HCT116 (cell line): ENCODE measurements around the gene NALF2.

Experiments used
- CTCF ChIP-seq, 3 experiments: fragments of 200-600 bp in 1 of 3; sonication (generic) in 1 of 3; IDR thresholded peaks in 2 of 3; conservative IDR thresholded peaks in 1 of 3; 2 replicates each; pipeline ENCODE4 v1.5.1; 2012 to 2017; ENCODE audit warnings: low read depth in 2 of 3, low read length in 2 of 3, antibody characterized with exemption in 1 of 3, borderline replicate concordance in 1 of 3, control low read depth in 1 of 3, mild to moderate bottlenecking in 1 of 3, mixed read lengths in 1 of 3, mixed run types in 1 of 3, moderate library complexity in 1 of 3; ENCODE audit not compliant: insufficient read depth in 1 of 3
- EZH2phosphoT487 ChIP-seq: fragments of 200-600 bp; IDR thresholded peaks from 2 replicates; pipeline ENCODE4 v1.6.1; 2018; ENCODE audit warnings: antibody characterized with exemption, borderline replicate concordance
- FOSL1 ChIP-seq: IDR thresholded peaks from 2 replicates; pipeline ENCODE4 v1.6.1; 2012; ENCODE audit warnings: low read depth
- POLR2A ChIP-seq: IDR thresholded peaks from 2 replicates; pipeline ENCODE4 v1.7.0; 2011; ENCODE audit warnings: borderline replicate concordance; ENCODE audit not compliant: insufficient read depth, insufficient read length; ENCODE audit errors: extremely low read depth
- POLR2AphosphoS5 ChIP-seq: IDR thresholded peaks from 2 replicates; pipeline ENCODE4 v1.6.1; 2011; ENCODE audit warnings: mild to moderate bottlenecking, low read depth, low read length, moderate library complexity
- SP1 ChIP-seq: IDR thresholded peaks from 2 replicates; pipeline ENCODE4 v1.6.1; 2012; ENCODE audit warnings: low read depth
- SRF ChIP-seq: IDR thresholded peaks from 2 replicates; pipeline ENCODE4 v1.6.1; 2012; ENCODE audit warnings: low read depth
- ZNF274 ChIP-seq: fragments of 200-500 bp; sonication (Bioruptor generic); IDR thresholded peaks from 2 replicates; pipeline ENCODE4 v1.6.1; 2014; ENCODE audit warnings: mild to moderate bottlenecking, low read depth, low read length, inconsistent platforms

GRCh38 chrX:69508610-69509009, 4.5 kb downstream of the NALF2 start:
- TF ChIP-seq SP1 (no peak), FOSL1 (no peak), CTCF (IDR thresholded peaks at IDR 0.05 in 2 of 3, conservative IDR thresholded peaks at IDR 0.05 in 1 of 3; ENCODE audit: borderline replicate concordance in 1 of 3, insufficient read depth in 1 of 3, low read depth in 2 of 3, low read length in 2 of 3) (no peak), ZNF274 (no peak), SRF (no peak), POLR2A (no peak), EZH2phosphoT487 (no peak), POLR2AphosphoS5 (no peak)
